HepG2 (cell line): ENCODE results near the gene G0S2. TPM values are rescaled to one million over a fixed set of nuclear protein-coding genes. Genes with fewer than 3 reads are reported as not detected.

ENCODE experiments used
- ATAC-seq: fragments of 200-7000 bp; cut with Tn5 transposase; 3 replicates; pipeline ENCODE4 v1.9.1; 2020; ENCODE audit warnings: mild to moderate bottlenecking, moderate library complexity
- BruUV-seq: library from RNA; stranded (reverse); fragments of 400-500 nt; replicated peaks from 2 replicates; lab custom pipeline; 2021; lab: Mats Ljungman, UMichigan
- CTCF ChIA-PET: fragments of 300-600 bp; formaldehyde crosslinking; extraction: SDS; loops from one replicate; lab custom pipeline; 2021; ENCODE audit warnings: low total read pairs, inconsistent platforms, low intra/inter-chr PET ratio; lab: Yijun Ruan, JAX
- POLR2A ChIA-PET: fragments of 350-600 bp; sonication (Branson Sonifier 250); formaldehyde crosslinking; loops from one replicate; lab custom pipeline; 2020; ENCODE audit warnings: antibody characterized with exemption, inconsistent platforms; lab: Yijun Ruan, JAX
- DNase-seq: peaks from one replicate; pipeline ENCODE4 v3.0.0-alpha.2; 2015; ENCODE audit warnings: low spot score
- FAIRE-seq: peaks from 3 replicates; lab custom pipeline; 2011; peaks lifted over from hg19 to GRCh38; lab: Jason Lieb, UNC
- H2AFZ ChIP-seq: one replicate; pipeline ENCODE4 v1.6.1; 2011; ENCODE audit warnings: low read length, inconsistent platforms
- H3K27ac ChIP-seq: fragments of 300-600 bp; 3 replicates; pipeline ENCODE4 v1.8.0; 2011; ENCODE audit warnings: mixed run types, mild to moderate bottlenecking, mixed read lengths, low read length, inconsistent platforms; ENCODE audit not compliant: insufficient read depth; ENCODE audit errors: extremely low read length
- H3K27me3 ChIP-seq, 2 experiments: fragments of 200-600 bp in 1 of 2; 2 replicates in 1 of 2; 3 replicates in 1 of 2; pipeline versions ENCODE4 v1.6.0 to v1.8.0; 2011; ENCODE audit warnings: low read length in 2 of 2, mild to moderate bottlenecking in 2 of 2, moderate library complexity in 2 of 2, inconsistent platforms in 1 of 2; ENCODE audit not compliant: insufficient read depth in 2 of 2, control insufficient read depth in 1 of 2
- H3K36me3 ChIP-seq, 2 experiments: fragments of 200-600 bp in 1 of 2; replicated peaks in 1 of 2; 2 replicates in 1 of 2; 3 replicates in 1 of 2; pipeline versions ENCODE4 v1.5.1 to v1.8.0; 2011; ENCODE audit warnings: low read length in 2 of 2, inconsistent platforms in 1 of 2; ENCODE audit not compliant: insufficient read depth in 2 of 2, control insufficient read depth in 1 of 2
- H3K4me1 ChIP-seq: 2 replicates; pipeline ENCODE4 v1.5.1; 2012; ENCODE audit warnings: low read length, inconsistent platforms; ENCODE audit not compliant: insufficient read depth
- H3K4me2 ChIP-seq: 2 replicates; pipeline ENCODE4 v1.6.0; 2011; ENCODE audit warnings: low read depth, low read length, inconsistent platforms
- H3K4me3 ChIP-seq, 3 experiments: fragments of 200-600 bp in 1 of 3; sonication (generic), shearing (Covaris generic) in 1 of 3; replicated peaks in 1 of 3; 2 replicates each; pipeline ENCODE4 v1.5.1; 2011 to 2016; ENCODE audit warnings: low read length in 3 of 3, inconsistent platforms in 2 of 3, low read depth in 2 of 3, mild to moderate bottlenecking in 2 of 3, control low read depth in 1 of 3, mixed read lengths in 1 of 3; ENCODE audit not compliant: insufficient read depth in 1 of 3
- H3K79me2 ChIP-seq: one replicate; pipeline ENCODE4 v1.6.1; 2011; ENCODE audit warnings: low read length, inconsistent platforms; ENCODE audit not compliant: insufficient read depth
- H3K9ac ChIP-seq: 2 replicates; pipeline ENCODE4 v1.6.0; 2011; ENCODE audit warnings: mild to moderate bottlenecking, low read depth, low read length, inconsistent platforms; ENCODE audit not compliant: insufficient read depth
- H3K9me3 ChIP-seq: 2 replicates; pipeline ENCODE4 v1.5.1; 2012; ENCODE audit warnings: mild to moderate bottlenecking, low read length
- H4K20me1 ChIP-seq: 2 replicates; pipeline ENCODE4 v1.6.0; 2011; ENCODE audit warnings: inconsistent platforms, mild to moderate bottlenecking, low read length, moderate library complexity; ENCODE audit not compliant: insufficient read depth
- ATAD3A ChIP-seq: sonication (generic); formaldehyde crosslinking; IDR thresholded peaks from 2 replicates; pipeline ENCODE4 v1.4.0; 2020; ENCODE audit warnings: missing genetic modification reagents
- CBFB ChIP-seq: sonication (generic); formaldehyde crosslinking; IDR thresholded peaks from 2 replicates; pipeline ENCODE4 v1.4.0; 2020; ENCODE audit warnings: missing genetic modification reagents
- HDAC1 ChIP-seq: sonication (generic); formaldehyde crosslinking; IDR thresholded peaks from 2 replicates; pipeline ENCODE4 v1.5.1; 2020; ENCODE audit warnings: mild to moderate bottlenecking, missing genetic modification reagents
- HNRNPUL1 ChIP-seq: fragments of 200-400 bp; formaldehyde crosslinking; IDR thresholded peaks from 2 replicates; pipeline ENCODE4 v1.6.1; 2017; ENCODE audit warnings: low read depth, mild to moderate bottlenecking, low read length, moderate library complexity
- NFIC ChIP-seq: IDR thresholded peaks from 2 replicates; pipeline ENCODE4 v1.6.1; 2012; ENCODE audit warnings: mild to moderate bottlenecking, low read length, inconsistent platforms
- ZNF343 ChIP-seq: sonication (generic); formaldehyde crosslinking; IDR thresholded peaks from 2 replicates; pipeline ENCODE4 v1.4.0; 2020; ENCODE audit warnings: mild to moderate bottlenecking, missing genetic modification reagents
- WGBS: methylation state at CpG from one replicate; pipeline ENCODE4 v1.1.6; 2017; ENCODE audit warnings: low lambda C conversion rate; 5-methylcytosine and 5-hydroxymethylcytosine counted together
- in situ Hi-C: cut with HindIII; loops from 2 replicates; pipeline ENCODE4 v1.10.0; 2017; ENCODE audit warnings: low pct_unique_long_range_greater_than_20kb; ENCODE audit not compliant: extremely low pct_ligation_motif_present
- intact Hi-C: fragments of 100-400 bp; cut with micrococcal nuclease; formaldehyde crosslinking; loops from one replicate; pipeline ENCODE4 v1.10.0; 2022; ENCODE audit not compliant: unreplicated experiment
- polyA plus RNA-seq, 8 experiments: library from polyadenylated mRNA; depleted of rRNA in 3 of 8; stranded (reverse) in 7 of 8; unstranded in 1 of 8; fragments of >200 nt; fragmentation: Illumina TruSeq in 4 of 8; extraction: Trizol in 4 of 8; gene quantifications; 2 replicates each; pipeline versions ENCODE4 v1.2.1 to v1.2.3, GENCODE V29; 2011 to 2016; ENCODE audit warnings: low read depth in 4 of 8, missing spikeins in 1 of 8, mixed read lengths in 1 of 8; ENCODE audit not compliant: insufficient read depth in 1 of 8
- total RNA-seq, 5 experiments: library from RNA; depleted of rRNA; stranded (reverse); fragments of >200 nt; fragmentation: Illumina TruSeq; extraction: Trizol; gene quantifications; 2 replicates each; pipeline ENCODE4 v1.2.3, GENCODE V29; 2016; ENCODE audit warnings: low read depth in 1 of 5

Gene G0S2
- total and polyA plus RNA-seq, 2 of the 13 experiments (the other 11 are each of a cell fraction or from before 2014, with no cell fraction given): not detected

GRCh38 chr1:209710847-209711246, 35.6 kb downstream of the G0S2 start:
- CTCF ChIA-PET: no interaction called here
- H3K4me3 ChIP-seq: no peak overlapping the region
- in situ Hi-C loops (loop anchor here (25.0 kb wide), 1 partner anchor 599 kb away; no protein-coding TSS in a partner anchor), intact Hi-C loops (no loop called here)
- H3K4me1 ChIP-seq: no peaks in the 10 kb centered on the region
- no peaks in the 10 kb centered on the region for H4K20me1 ChIP-seq
- BruUV-seq: no TSS peak
- no peaks in the 10 kb centered on the region for H3K79me2 ChIP-seq
- no peak overlapping the region for H3K4me2 ChIP-seq
- no peaks in the 10 kb centered on the region for H3K9me3 ChIP-seq
- WGBS: 18% methylated on average over 3 of the region's 3 CpGs
- FAIRE-seq (no peak), DNase-seq (no peak), ATAC-seq (no peak)
- H2AFZ ChIP-seq: no peak overlapping the region
- H3K36me3 ChIP-seq: no peaks in the 10 kb centered on the region
- H3K9ac ChIP-seq: no peak overlapping the region
- TF ChIP-seq HDAC1 (CRISPR knock-in tag) (no peak), CBFB (CRISPR knock-in tag) (no peak), ZNF343 (CRISPR knock-in tag) (no peak), ATAD3A (CRISPR knock-in tag) (no peak), NFIC (no peak)
- H3K27ac ChIP-seq: no peak overlapping the region
- no peaks in the 10 kb centered on the region for H3K27me3 ChIP-seq
- POLR2A ChIA-PET: no interaction called here

- 0% methylated on average over 2 of the region's 2 CpGs for WGBS
- Histone ChIP-seq H3K79me2 (no peaks in the 10 kb centered on the region), H3K36me3 (no peaks in the 10 kb centered on the region), H3K27ac (no peak overlapping the region), H2AFZ (no peak overlapping the region), H3K4me2 (no peak overlapping the region), H3K9me3 (no peaks in the 10 kb centered on the region), H4K20me1 (no peaks in the 10 kb centered on the region), H3K4me3 (no peak overlapping the region), H3K27me3 (no peaks in the 10 kb centered on the region), H3K4me1 (no peaks in the 10 kb centered on the region), H3K9ac (no peak overlapping the region)
- no peak for FAIRE-seq
- ChIA-PET CTCF (no interaction called here), POLR2A (no interaction called here)
- in situ Hi-C loops: loop anchor here (25.0 kb wide), 1 partner anchor 602 kb away; no protein-coding TSS in a partner anchor
- no TSS peak for BruUV-seq
- ATAC-seq: no peak
- TF ChIP-seq HNRNPUL1: no peak
- DNase-seq: no peak
- intact Hi-C loops: no loop called here
These were observed 39.1 kb downstream of the G0S2 start for GRCh38 chr1:209714338-209714737.
